K562 (cell line): ENCODE measurements around the gene RNF11. TPM values are rescaled to one million over a fixed set of nuclear protein-coding genes. Genes with fewer than 3 reads are reported as not detected.

Experiments used
- ATAC-seq: fragments of 200-7000 bp; cut with Tn5 transposase; 3 replicates; pipeline ENCODE4 v1.9.1; 2020; ENCODE audit warnings: moderate library complexity
- BruUV-seq: library from RNA; stranded (reverse); fragments of 400-500 nt; replicated peaks from 2 replicates; lab custom pipeline; 2021; lab: Mats Ljungman, UMichigan
- CTCF ChIA-PET: fragments of 300-600 bp; formaldehyde crosslinking; extraction: SDS; loops from one replicate; lab custom pipeline; 2021; ENCODE audit warnings: low intra/inter-chr PET ratio; lab: Yijun Ruan, JAX
- POLR2A ChIA-PET: fragments of 300-600, 350-650 bp; sonication (Branson Sonifier 250); formaldehyde crosslinking; extraction: SDS; loops from one replicate; lab custom pipeline; 2021; ENCODE audit warnings: antibody characterized with exemption, inconsistent platforms; lab: Yijun Ruan, JAX
- DNase-seq, 4 experiments: peaks; one replicate each; pipeline versions ENCODE4 v3.0.0 to v3.0.0-alpha.2; 2011 to 2018; ENCODE audit warnings: low spot score in 3 of 4, mixed read lengths in 3 of 4; ENCODE audit errors: extremely low read depth in 1 of 4
- FAIRE-seq: peaks from 2 replicates; lab custom pipeline; 2011; peaks lifted over from hg19 to GRCh38; lab: Jason Lieb, UNC
- H2AFZ ChIP-seq: 2 replicates; pipeline ENCODE4 v1.6.0; 2011; ENCODE audit warnings: low read depth, low read length, control low read depth, inconsistent platforms
- H3K27ac ChIP-seq: fragments of 200-600 bp; 3 replicates; pipeline ENCODE4 v1.8.0; 2011; ENCODE audit warnings: low read depth, mild to moderate bottlenecking, control low read depth, inconsistent platforms, low read length, moderate library complexity, mixed read lengths; ENCODE audit errors: extremely low read depth
- H3K27me3 ChIP-seq, 2 experiments: fragments of 300-600 bp in 1 of 2; 2 replicates in 1 of 2; 3 replicates in 1 of 2; pipeline versions ENCODE4 v1.6.0 to v1.8.0; 2011; ENCODE audit warnings: inconsistent platforms in 2 of 2, low read length in 2 of 2, mild to moderate bottlenecking in 1 of 2, mixed read lengths in 1 of 2, moderate library complexity in 1 of 2; ENCODE audit not compliant: control insufficient read depth in 2 of 2, insufficient read depth in 2 of 2
- H3K36me3 ChIP-seq: fragments of 300-600 bp; 3 replicates; pipeline ENCODE4 v1.8.0; 2011; ENCODE audit warnings: mild to moderate bottlenecking, low read length, inconsistent platforms; ENCODE audit not compliant: control insufficient read depth, insufficient read depth
- H3K4me1 ChIP-seq, 2 experiments: fragments of 200-600 bp in 1 of 2; replicated peaks in 1 of 2; 2 replicates in 1 of 2; 3 replicates in 1 of 2; pipeline versions ENCODE4 v1.5.1 to v1.8.0; 2011; ENCODE audit warnings: inconsistent platforms in 2 of 2, low read length in 2 of 2, mild to moderate bottlenecking in 1 of 2, mixed read lengths in 1 of 2, moderate library complexity in 1 of 2; ENCODE audit not compliant: control insufficient read depth in 2 of 2, insufficient read depth in 2 of 2
- H3K4me2 ChIP-seq: 2 replicates; pipeline ENCODE4 v1.6.1; 2011; ENCODE audit warnings: low read length, control low read depth, inconsistent platforms, mixed read lengths; ENCODE audit not compliant: insufficient read depth
- H3K4me3 ChIP-seq: fragments of 200-600 bp; sonication (generic), shearing (Covaris generic); 2 replicates; pipeline ENCODE4 v1.5.1; 2016; ENCODE audit warnings: control low read depth, inconsistent platforms
- H3K79me2 ChIP-seq: fragments of 200-600 bp; 3 replicates; pipeline ENCODE4 v1.8.0; 2011; ENCODE audit warnings: low read length, inconsistent platforms; ENCODE audit not compliant: control insufficient read depth, insufficient read depth
- H3K9ac ChIP-seq, 2 experiments: 2 replicates each; pipeline versions ENCODE4 v1.6.0 to v1.6.1; 2011; ENCODE audit warnings: low read depth in 2 of 2, low read length in 2 of 2, control low read depth in 1 of 2, inconsistent platforms in 1 of 2, mild to moderate bottlenecking in 1 of 2, mixed read lengths in 1 of 2; ENCODE audit not compliant: insufficient read depth in 1 of 2
- H3K9me1 ChIP-seq: one replicate; pipeline ENCODE4 v1.6.0; 2011; ENCODE audit warnings: inconsistent platforms, mild to moderate bottlenecking, low read length, moderate library complexity; ENCODE audit not compliant: control insufficient read depth, insufficient read depth
- H3K9me3 ChIP-seq: replicated peaks from 2 replicates; pipeline ENCODE4 v1.5.1; 2011; ENCODE audit warnings: low read depth, low read length, inconsistent platforms; ENCODE audit not compliant: control insufficient read depth, insufficient read depth
- H4K20me1 ChIP-seq: replicated peaks from 2 replicates; pipeline ENCODE4 v1.6.1; 2011; ENCODE audit warnings: low read length, inconsistent platforms, mixed read lengths; ENCODE audit not compliant: control insufficient read depth, insufficient read depth
- DMBX1 ChIP-seq: fragments of 250-450 bp; sonication (Bioruptor Pico); IDR thresholded peaks from 2 replicates; pipeline ENCODE4 v1.8.0; 2022; ENCODE audit warnings: inconsistent platforms, mild to moderate bottlenecking, moderate library complexity, borderline replicate concordance
- ELF2 ChIP-seq: fragments of 250-450 bp; sonication (Bioruptor Pico); IDR thresholded peaks from 2 replicates; pipeline ENCODE4 v1.5.0; 2021; ENCODE audit warnings: mild to moderate bottlenecking
- FUS ChIP-seq: fragments of 200-400 bp; formaldehyde crosslinking; optimal IDR thresholded peaks from 2 replicates; pipeline ENCODE3; 2017; ENCODE audit warnings: low read depth, low read length
- NR1H2 ChIP-seq: sonication (generic); formaldehyde crosslinking; IDR thresholded peaks from 2 replicates; pipeline ENCODE4 v1.4.0; 2020; ENCODE audit warnings: mild to moderate bottlenecking, missing genetic modification reagents
- WGBS: fragments of 100-300 bp; shearing (Covaris generic); methylation state at CpG from one replicate; pipeline ENCODE4 v1.1.6; 2016; ENCODE audit warnings: low coverage, mixed read lengths; ENCODE audit not compliant: insufficient coverage; ENCODE audit errors: missing lambda C conversion rate; 5-methylcytosine and 5-hydroxymethylcytosine counted together
- in situ Hi-C: fragments of 300-500 bp; cut with MboI; formaldehyde crosslinking; loops from 4 replicates; pipeline ENCODE4 v1.15.0; 2018; ENCODE audit warnings: inconsistent platforms, mixed read lengths
- intact Hi-C: fragments of 100-400 bp; cut with micrococcal nuclease; formaldehyde crosslinking; loops from 2 replicates; pipeline ENCODE4 v1.14.2; 2022
- polyA plus RNA-seq, 8 experiments: library from polyadenylated mRNA; depleted of rRNA in 4 of 8; stranded (reverse) in 5 of 8; unstranded in 3 of 8; fragments of >200 nt; fragmentation: Nextera tagmentation in 2 of 8; fragmentation: Illumina TruSeq in 1 of 8; extraction: Ambion mirVana in 2 of 8; extraction: Trizol in 1 of 8; gene quantifications; 2 replicates each; pipeline versions ENCODE4 v1.2.1 to v1.2.3, GENCODE V29; 2011 to 2014; ENCODE audit warnings: inconsistent platforms in 1 of 8, missing spikeins in 1 of 8
- total RNA-seq, 7 experiments: library from RNA; depleted of rRNA in 6 of 7; stranded (reverse); fragments of >200 nt in 6 of 7; fragmentation: Illumina TruSeq in 2 of 7; extraction: Trizol in 2 of 7; gene quantifications; 2 replicates each; pipeline versions ENCODE4 v1.2.1 to v1.2.3, GENCODE V29; 2011 to 2021; ENCODE audit warnings: low replicate concordance in 1 of 7
- TF ChIP-seq, protein P1 (sequence below), 2 experiments: fragments of 250-450 bp in 1 of 2; fragments of 450-650 bp in 1 of 2; sonication (Bioruptor Pico) in 1 of 2; IDR thresholded peaks; 2 replicates each; pipeline versions ENCODE4 v1.6.1 to v1.8.0; 2016 to 2021; ENCODE audit warnings: mild to moderate bottlenecking in 2 of 2, moderate library complexity in 2 of 2, missing compliant biosample characterization in 1 of 2, missing genetic modification characterization in 1 of 2

RNF11 gene
- total and polyA plus RNA-seq, 9 of the 15 experiments (the other 6 are each of a cell fraction or from before 2014, with no cell fraction given): 5.7 to 34.3 (median 23.1) TPM

DNA sequence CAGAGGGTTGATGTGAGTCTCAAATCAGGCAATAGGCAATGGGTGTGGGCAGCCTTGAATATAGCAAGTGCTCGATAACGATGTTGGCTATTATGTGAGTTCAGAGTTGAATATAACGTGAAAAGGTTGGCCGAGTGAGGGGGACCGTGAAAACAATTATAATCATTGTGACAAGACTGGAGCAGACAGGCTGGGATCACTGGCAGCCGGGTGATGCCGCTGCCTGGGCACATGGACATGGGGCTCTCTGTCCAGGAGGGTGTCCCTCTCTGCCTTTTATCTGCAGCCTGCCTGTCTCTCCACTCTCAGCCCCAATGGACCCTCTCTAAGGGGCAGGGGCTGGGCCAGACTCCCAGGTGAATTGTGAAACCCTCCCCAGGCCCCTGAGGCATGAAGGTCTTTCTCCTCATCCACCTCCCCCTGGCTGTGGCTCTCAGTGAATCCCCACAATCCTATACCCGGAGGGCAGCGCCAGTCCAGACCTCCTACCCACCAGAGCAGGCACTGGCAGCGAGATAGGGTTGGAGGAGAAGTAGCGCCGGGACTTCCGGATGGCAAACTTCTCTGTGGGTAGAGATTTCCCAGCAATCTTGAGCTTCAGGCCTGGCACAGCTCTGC, 57.9 kb downstream of the RNF11 start:
- H3K27me3 ChIP-seq: no peaks in the 10 kb centered on the region
- peak overlapping the region in 1 of 2 experiments; percentile 37; a peak in 1 of 4 replicates for H3K9ac ChIP-seq
- FAIRE-seq (no peak), DNase-seq (no peak), ATAC-seq (no peak)
- H3K4me1 ChIP-seq: peaks cover 12 to 30% of the 10 kb centered on the region in 2 experiments; a peak in 4 of 5 replicates
- POLR2A ChIA-PET: interaction anchor here (1.5 kb wide), 1 partner anchor 12 kb away, joined by 5 read pairs; no protein-coding TSS in a partner anchor
- H3K4me3 ChIP-seq: no peak overlapping the region
- no peaks in the 10 kb centered on the region for H4K20me1 ChIP-seq
- no TSS peak for BruUV-seq
- WGBS: 62% methylated on average over 13 of the region's 13 CpGs
- H3K27ac ChIP-seq: no peak overlapping the region
- in situ Hi-C loops (loop anchor here (5.0 kb wide), 1 partner anchor 77 kb away; no protein-coding TSS in a partner anchor), intact Hi-C loops (no loop called here)
- no peaks in the 10 kb centered on the region for H3K79me2 ChIP-seq
- H2AFZ ChIP-seq: no peak overlapping the region
- no peak for TF ChIP-seq ELF2 (CRISPR knock-in tag)
- TF ChIP-seq DMBX1 (CRISPR knock-in tag): no peak
- TF ChIP-seq, protein P1, sequence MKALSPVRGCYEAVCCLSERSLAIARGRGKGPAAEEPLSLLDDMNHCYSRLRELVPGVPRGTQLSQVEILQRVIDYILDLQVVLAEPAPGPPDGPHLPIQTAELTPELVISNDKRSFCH (CRISPR knock-in tag; IDR thresholded peaks at IDR 0.05): no peak
- TF ChIP-seq, protein P1 (tag; IDR thresholded peaks at IDR 0.05): no peak
- no peak for TF ChIP-seq FUS
- TF ChIP-seq NR1H2 (CRISPR knock-in tag): no peak
- no peaks in the 10 kb centered on the region for H3K9me1 ChIP-seq
- no peaks in the 10 kb centered on the region for H3K9me3 ChIP-seq
- CTCF ChIA-PET: no interaction called here
- H3K36me3 ChIP-seq: no peaks in the 10 kb centered on the region
- no peak overlapping the region for H3K4me2 ChIP-seq
